COLO668 (cell line): ENCODE measurements around the gene ZDHHC24.
A peak's percentile ranks its signal among the peaks of the same experiment; 100 is the strongest.
"Not testable (repeated sequence)": the region's sequence is repeated elsewhere in the genome, so short reads cannot be mapped to it uniquely, and the experiment has no call there.

Source experiments
- DNase-seq: peaks from one replicate; lab custom pipeline; 2025; ENCODE audit not compliant: unreplicated experiment; lab: John Stamatoyannopoulos, UW

Gene ZDHHC24, protein sequence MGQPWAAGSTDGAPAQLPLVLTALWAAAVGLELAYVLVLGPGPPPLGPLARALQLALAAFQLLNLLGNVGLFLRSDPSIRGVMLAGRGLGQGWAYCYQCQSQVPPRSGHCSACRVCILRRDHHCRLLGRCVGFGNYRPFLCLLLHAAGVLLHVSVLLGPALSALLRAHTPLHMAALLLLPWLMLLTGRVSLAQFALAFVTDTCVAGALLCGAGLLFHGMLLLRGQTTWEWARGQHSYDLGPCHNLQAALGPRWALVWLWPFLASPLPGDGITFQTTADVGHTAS

DNA sequence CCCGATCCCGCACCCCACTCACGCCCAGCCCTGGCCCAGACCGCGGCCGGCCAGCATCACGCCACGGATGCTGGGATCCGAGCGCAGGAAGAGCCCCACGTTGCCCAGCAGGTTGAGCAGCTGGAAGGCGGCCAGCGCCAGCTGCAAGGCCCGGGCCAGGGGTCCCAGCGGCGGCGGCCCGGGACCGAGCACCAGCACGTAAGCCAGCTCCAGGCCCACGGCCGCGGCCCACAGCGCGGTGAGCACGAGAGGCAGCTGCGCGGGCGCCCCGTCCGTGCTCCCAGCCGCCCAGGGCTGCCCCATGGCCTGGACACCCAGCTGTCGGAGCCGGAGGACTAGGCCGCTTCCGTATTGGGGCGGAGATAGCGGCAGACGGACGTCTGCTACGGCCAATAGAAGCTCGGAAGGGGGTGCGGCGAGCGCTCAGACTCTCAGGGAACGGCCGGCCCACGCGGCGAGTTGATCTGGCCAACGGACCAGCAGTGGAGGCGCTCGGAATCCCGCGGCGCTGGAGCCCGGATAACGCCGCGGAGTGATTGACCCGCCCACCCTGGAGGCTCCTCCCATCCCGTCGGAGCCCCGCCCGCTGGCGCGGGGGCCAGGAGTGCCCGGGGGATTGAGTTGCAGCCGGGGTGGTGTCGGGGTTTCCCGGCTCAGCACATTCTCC lies at the start of gene ZDHHC24:
ZDHHC24 (minus strand) TSS at position 348 of the 667 bp plus-strand sequence; CDS start at position 303, 45 bp downstream.
- DNase-seq = peak; percentile 97

DNA sequence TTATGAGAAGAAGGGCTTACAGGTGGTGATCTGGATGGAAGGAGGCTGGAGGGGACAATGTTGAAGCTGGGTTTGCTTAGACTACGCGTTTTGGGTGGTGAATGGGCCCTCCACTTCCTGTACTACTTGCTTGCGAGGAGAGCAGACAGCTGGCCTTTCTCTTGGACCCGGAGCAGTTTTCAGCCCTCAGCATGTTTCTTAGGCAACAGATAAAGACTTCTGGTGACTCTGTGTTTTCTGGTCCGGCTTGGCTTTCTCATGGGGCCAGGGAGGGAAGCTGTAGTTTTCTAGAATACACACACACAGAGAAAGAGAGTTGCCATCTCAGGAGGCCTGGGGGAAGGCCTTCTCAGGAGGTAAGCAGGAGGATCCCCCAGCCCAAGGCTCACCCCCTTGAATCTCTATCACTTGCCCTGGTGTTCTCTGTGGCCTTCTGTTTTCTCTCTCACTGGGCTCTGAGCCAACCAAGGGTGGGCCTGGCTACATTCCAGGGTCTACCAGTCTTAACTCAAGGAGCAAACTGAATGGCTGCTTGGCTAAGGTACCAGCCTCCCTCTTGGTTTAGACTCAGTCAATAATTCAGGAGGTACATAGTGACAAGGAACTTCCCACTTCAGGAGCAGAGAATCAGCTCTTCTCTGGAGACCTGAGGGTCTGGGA lies 49.5 kb upstream of the ZDHHC24 start:
- DNase-seq = no peak

DNA sequence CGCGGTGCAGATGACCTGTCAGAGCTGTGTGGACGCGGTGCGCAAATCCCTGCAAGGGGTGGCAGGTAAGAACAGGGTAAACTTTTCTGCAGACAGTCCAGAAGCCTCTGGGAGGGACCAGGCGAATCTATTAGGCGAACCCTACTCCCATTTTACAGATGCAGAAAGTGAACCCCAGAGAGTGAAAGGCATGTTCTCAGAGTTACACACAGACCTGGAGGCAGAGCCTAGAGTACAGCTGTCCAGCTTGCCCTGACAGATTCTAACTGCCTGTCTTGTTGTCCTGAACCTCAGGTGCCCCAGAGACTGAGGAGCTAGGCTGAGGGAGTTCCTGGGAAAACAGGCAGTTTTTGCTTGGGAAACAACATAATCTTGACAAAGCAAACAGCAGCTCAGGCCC lies 47.8 kb upstream of the ZDHHC24 start:
- no peak for DNase-seq

DNA sequence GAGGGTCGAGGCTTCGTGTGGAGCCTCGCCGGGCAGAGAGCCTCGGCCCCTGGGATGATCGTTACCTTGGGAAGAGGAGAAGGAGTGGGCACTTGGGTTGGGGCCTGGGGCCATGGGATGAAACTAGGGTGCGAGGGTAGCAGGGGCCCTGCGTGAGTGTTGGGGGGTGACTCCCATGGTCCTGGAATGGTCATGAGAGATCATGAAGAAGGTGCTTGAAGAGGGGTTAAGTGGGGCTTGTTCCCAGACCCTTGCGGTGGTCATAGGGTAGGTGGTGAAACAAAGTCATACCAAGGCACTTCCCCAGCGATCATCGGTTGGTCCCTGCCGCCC lies 47.4 kb upstream of the ZDHHC24 start:
- peak; percentile 6 for DNase-seq

DNA sequence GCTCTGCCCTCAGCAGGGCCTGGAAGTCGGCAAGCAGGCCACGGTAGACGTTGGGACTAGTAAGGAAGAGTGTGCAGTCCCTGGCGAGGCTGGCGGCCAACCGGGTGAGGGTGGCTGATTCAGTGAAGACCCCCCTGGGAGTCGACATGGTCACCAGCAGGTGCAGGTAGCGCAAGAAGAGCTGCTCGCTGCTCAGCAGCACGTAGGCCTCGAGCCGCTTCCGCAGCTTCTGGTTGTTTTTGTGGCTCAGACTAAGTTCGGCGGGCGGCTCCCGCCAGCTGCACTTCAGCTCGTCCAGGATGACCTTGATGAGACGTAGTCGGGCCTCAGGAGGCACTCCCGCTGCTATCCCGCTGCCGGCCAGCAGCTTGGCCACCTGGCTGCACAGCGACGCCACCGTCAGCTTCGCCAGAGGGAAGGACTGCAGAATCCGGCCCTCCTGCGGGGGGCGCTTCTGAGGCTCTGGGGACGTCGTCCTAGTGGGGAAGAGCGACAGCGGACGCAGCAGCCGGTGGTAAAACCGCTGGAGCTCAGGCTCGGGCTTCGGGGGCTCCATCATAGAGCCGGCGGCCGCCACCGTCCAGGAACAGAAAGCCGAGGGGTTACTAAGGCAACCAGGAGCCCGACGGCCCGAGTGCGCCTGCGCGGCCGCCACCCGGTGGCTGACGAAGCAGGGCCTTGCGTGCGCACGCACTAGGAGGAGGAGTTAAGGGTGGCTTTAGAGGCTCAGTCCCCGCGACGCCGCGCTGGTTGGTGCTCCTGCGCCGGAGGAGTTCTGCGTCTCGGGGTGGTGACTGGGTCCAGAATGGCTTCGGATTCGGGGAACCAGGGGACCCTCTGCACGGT lies 46.8 kb upstream of the ZDHHC24 start, which contains the start of the genes CCDC87 and CCS:
CCDC87 (minus strand) TSS at position 607 of the 846 bp plus-strand sequence; CDS start at position 559, 48 bp downstream.
CCS (plus strand) TSS at position 729 of the 846 bp plus-strand sequence; CDS start at position 806, 77 bp downstream.
- peak; percentile 97 for DNase-seq

DNA sequence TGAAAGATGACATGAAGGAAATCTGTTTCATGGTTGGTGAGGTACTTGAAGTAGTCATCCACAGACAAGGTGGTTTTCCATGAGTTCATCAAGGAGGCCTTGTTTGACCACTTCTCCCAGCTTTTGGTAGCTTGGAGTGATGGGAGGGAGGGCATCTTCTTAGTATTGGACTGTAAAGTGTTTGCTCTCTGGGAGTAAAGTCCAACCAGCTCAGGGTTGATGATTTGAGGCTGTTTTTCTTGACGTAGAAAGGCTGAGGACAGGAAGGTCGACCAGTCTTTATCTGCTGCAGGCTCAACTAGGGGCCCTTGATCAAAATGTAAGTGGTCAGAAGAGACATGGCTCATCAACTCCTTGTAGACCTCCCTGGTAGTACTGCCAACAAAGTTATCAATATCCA lies 45.3 kb upstream of the ZDHHC24 start:
- DNase-seq = no peak

DNA sequence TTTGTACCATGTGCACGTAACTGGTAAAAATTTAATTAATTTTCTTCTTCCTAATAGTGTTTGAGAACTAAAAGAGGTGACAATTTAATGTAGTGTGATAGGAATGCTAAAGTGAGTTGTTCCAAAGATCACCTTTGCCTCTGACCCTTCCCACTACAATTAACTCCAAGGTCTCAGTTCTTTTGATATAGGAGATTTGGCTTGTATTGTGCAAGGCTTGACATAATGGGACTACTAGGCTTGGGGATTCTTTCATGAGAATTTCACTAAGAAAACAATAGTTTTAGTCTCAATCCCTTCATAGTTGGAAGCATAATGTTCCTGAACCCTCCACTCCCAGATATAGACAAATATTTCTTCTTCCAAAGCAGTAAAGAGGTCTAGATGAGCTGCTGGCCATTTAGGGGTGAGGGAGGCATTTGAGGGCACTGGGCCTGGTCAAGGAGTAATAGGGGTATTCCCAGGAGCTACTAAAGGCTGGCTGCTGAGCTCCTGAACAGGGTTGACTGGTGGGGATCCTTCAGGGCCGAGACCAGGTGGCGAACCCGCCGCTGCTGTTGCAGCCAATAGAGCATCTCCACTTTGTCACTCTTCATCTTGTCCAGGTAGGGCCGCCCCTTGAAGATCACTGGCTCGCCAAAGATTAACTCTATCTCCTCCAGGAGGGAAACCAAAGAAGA lies 44.3 kb upstream of the ZDHHC24 start:
- DNase-seq = no peak

DNA sequence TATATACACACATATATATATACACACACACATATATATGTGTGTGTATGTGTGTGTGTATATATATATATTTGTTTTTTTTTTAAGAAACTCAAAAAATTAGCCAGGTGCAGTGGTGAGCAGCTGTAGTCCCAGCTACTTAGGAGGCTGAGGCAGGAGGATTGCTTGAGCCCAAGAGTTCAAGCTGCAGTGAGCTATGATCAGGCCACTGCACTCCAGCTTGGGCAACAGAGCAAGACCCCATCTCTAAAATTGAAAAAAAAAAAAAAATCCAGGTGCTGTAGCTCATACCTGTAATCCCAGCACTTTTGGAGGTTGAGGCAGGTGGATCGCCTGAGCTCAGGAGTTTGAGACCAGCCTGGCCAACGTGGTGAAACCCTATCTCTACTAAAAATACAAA lies 43.5 kb upstream of the ZDHHC24 start:
- DNase-seq = not testable (repeated sequence)

DNA sequence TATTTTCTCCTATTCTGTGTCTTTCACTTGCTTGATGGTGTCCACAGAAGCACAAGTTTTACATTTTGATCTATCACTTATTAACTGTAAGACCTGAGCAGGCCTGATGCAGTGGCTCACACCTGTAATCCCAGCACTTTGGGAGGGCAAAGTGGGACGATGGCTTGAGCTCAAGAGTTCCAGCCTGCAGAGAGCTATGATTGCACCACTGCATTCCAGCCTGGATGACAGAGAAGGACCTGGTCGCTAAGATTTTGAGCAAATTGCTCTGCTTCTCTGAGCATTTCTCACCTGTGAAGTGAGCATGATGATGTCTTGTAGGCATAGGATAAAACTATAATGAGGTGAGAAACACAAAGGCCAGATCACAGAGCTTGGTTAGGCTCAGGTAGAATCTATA lies 40.3 kb upstream of the ZDHHC24 start:
- no peak for DNase-seq

DNA sequence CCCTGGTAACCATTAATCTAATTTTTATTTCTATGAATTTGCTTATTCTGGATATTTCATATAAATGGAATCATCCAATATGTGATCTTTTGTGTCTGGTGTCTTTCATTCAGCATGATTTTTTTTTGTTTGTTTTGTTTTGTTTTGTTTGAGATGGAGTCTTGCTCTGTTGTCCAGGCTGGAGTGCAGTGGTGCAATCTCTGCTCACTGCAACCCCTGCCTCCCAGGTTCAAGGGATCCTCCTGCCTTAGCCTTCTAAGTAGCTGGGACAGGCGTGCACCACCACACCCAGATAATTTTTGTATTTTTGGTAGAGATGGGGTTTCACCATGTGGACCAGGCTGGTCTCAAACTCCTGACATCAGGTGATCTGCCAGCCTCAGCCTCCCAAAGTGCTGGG lies 39.6 kb upstream of the ZDHHC24 start:
- DNase-seq = not testable (repeated sequence)

DNA sequence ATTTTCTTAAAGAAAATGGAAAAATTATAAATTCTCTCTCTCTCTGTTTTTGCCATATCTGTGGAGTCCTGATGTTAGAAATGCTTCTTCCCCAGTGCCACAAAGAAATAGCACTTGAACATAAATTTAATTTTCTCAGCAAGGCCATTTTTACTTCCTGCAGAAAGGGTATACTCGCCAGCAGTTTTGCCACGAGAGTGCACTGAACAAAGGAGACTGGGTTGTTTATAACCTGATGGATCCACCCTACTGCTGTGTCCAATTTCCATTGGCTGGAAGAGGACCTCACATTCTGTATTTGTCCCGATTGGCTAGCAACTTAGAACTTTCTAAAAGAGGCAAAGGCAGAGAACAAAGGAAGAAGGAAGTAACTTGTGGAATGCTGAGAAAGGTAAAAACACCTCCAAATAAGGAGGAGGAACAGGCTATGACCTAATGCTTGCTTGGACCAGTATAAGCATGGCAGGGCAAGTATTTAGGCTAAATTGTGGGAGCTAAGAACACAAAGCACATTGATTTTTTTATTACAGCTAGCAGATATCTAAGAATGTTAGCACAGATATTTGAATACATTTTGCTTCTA lies 36.8 kb upstream of the ZDHHC24 start:
- DNase-seq = not testable (repeated sequence)

DNA sequence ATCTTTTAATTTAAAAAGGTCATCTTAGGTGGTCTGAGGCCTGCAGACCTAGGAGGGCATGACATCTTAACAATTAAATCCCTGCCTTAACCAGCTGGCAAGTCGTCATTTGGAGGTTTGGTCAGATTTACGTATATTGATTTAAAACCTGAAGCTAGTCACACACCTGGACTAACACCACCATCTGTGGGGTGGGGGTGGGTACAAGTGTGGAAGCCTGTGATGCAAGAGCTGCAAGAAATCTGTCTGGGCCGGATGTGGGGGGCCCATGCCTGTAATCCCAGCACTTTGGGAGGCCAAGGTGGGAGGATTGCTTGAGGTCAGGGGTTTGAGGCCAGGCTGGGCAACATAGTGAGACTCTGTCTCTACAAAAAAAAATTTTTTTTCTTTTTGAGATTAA lies 35.4 kb upstream of the ZDHHC24 start:
- no peak for DNase-seq

DNA sequence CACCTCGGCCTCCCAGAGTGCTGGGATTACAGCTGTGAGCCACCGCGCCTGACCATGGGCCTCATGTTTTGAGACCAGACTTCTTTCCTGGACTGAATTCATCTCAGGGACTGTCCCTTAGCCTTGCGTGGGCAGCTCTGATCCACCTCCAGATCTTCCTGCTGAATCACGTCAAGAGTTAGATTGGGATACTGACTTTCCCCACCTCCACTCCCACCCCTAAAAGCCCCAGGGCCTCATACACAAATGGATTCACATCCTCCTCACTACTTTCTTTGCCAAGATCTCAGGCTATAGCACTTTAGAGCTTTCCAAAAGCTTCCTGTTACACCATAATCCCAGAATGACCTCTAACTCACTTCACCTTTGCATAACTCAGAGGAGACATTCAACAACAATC lies 35.0 kb upstream of the ZDHHC24 start:
- no peak for DNase-seq

DNA sequence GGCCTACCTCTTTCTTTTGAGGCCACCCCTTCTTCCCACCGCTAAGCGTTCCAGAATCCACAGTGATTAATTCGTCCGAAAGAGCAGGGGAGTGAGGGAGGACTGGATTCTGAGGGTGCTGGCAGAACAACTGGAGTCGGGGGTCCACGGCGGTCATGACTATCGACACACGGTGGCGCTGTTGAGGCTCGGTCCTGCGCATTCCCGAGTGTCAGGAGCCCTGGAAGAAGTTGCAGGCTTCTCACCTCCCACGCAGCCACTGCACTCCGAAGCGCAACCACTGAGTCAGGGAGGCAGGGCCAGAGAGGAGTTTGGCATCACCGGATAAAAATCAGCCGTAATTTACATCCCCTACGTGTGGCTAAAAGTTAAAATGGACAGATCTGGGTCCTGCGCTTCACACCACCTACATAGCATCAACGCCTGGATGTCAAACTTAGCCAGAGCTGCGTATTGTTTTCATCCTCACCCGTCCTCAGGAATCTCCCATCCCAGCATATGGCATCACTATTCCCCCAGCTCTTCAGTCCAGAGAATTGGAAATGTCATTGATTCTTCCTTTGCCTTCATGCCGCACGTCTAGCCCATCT lies 33.3 kb upstream of the ZDHHC24 start:
- peak; percentile 58 for DNase-seq

DNA sequence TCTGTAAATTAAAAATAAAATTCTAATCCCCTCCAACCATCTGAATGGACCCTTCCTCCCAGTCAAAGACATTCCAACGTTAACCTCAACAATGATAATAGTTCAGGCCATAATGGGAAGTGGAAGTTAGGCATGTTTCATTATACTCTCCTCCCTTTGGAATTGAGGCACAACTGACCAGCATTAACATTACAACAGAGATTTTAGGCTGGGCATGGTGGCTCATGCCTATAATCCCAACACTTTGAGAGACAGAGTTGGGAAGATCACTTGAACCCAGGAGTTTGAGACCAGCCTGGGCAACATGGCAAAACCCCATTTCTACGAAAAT lies 25.0 kb upstream of the ZDHHC24 start:
- DNase-seq = no peak

DNA sequence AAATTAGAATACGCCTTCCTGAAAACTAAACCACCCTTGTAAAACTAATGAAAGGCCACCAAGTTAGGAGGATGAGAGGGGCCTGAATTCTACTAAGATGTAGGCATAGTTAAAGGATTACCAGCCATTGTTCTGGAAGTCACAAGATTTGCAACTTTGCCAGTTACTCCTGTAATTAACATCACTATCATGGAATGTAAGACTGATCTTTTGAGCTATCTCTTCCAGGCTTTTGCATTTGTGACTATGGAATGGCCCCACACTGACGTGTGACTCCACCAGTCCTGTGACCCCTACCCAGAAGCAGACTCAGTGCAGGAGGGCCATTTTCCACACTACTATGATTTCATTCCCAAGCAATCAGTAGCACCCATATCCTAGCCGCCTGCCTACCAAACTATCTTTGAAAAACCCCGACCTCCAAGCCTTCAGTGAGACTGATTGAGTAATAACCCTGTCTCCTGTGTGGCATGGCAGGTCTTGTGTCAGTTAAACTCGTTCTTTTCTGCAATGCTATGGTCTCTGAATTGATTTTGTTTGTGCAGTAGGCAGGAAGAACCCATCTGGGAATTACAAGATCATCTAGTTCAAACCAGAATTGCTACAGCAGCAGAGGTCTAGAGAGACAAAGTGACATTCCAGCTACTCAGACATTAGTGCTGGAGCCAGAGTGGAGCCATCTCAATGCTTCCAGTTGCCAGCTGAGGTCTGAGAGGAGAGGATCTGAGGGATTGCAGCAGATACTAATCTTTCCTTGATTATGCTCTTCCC lies 24.4 kb upstream of the ZDHHC24 start:
- DNase-seq = no peak

DNA sequence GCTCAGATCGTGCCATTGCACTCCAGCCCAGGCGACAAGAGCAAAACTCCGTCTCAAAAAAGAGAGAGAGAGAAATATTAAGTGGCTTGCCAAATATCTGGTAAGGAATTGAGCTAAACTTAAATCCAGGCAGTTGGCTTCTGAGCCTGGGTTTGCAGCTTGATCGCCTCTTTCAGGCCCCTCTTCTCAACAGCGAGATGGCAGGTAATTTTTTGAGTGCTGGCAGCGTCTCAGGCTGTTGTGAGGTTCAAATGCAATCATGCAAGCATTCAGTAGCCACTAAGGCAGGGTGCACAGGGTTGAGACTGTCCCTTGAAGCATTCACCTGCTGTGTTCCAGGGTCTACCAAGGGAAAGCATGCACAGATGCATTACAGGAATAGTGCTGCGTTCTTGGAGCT lies 23.2 kb upstream of the ZDHHC24 start:
- no peak for DNase-seq

DNA sequence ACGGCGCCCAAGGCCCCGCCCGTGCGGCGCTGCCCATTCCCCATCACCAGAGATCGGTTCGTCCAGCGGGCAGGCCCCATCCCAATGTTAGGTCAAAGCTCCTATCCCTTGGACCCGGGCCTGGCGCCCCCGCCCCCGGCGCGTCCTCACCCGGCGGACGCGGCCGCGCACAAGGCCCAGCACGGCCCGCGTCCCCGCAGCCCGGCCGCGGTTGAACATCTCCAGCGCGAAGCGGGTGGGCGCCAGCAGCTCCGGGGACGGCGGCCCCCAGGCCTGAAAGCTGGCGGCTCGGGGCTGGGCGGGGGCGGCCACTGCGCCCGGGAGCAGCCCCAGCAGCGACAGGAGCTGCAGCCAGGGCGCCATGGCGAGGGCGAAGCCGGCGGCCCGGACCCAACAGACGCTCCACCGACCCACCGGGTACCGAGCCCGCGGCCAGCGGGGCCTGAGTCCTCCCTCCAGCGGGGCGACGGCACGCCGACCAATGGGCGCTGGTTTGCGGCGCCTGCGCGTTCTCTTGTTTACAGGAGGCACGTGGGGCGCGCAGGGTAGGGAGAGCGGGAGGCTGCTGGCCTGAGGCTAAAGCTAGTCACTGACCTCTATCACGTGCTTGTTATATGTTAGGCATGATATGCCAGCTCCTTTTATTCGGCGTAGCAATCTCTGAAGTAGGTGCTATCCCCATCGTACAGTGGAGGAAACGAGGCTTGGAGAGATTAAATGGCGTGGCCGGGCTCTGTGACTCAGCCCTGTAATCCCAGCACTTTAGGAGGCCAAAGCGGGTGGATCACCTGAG lies 22.5 kb upstream of the ZDHHC24 start, which contains the start of gene CTSF:
CTSF (minus strand) TSS at position 483 of the 793 bp plus-strand sequence; CDS start at position 363, 120 bp downstream.
- DNase-seq = peak; percentile 86
